ENCODE measurements around the gene SORCS2.

- TF ChIP-seq SRF (IDR thresholded peaks at IDR 0.05; ENCODE audit: low read depth, low read length) (no peak), SP1 (IDR thresholded peaks at IDR 0.05; ENCODE audit: low read depth, low read length) (no peak), TAF1 (IDR thresholded peaks at IDR 0.05; ENCODE audit: low read depth, low read length) (no peak), RNF2 (IDR thresholded peaks at IDR 0.05; ENCODE audit: borderline replicate concordance, low read depth, low read length, missing control alignments, poor library complexity, severe bottlenecking) (no peak), MAX (IDR thresholded peaks at IDR 0.05) (no peak), CTCF (IDR thresholded peaks at IDR 0.05; ENCODE audit: control extremely low read depth in 1 of 3, insufficient read depth in 1 of 3, low read depth in 1 of 3, low read length in 3 of 3) (no peak), GABPA (IDR thresholded peaks at IDR 0.05; ENCODE audit: borderline replicate concordance, insufficient read depth, low read length) (no peak), YY1 (IDR thresholded peaks at IDR 0.05; ENCODE audit: low read depth, low read length) (no peak), EP300 (IDR thresholded peaks at IDR 0.05; ENCODE audit: borderline replicate concordance in 1 of 2, low read depth in 2 of 2, low read length in 2 of 2) (no peak), POLR2AphosphoS5 (IDR thresholded peaks at IDR 0.05; ENCODE audit: low read depth, low read length) (no peak), BRCA1 (IDR thresholded peaks at IDR 0.05; ENCODE audit: low read depth, low read length) (no peak), EZH2 (IDR thresholded peaks at IDR 0.05; ENCODE audit: low read depth, low read length, severe bottlenecking) (no peak), CHD2 (IDR thresholded peaks at IDR 0.05; ENCODE audit: low read length) (no peak)
Measured at GRCh38 chr4:7259039-7259438, 66.7 kb downstream of the SORCS2 start.
